Measurements from ENCODE around the gene IGF1. TPM values are rescaled to one million over a fixed set of nuclear protein-coding genes. Genes with fewer than 3 reads are reported as not detected.

The IGF1 gene
- total and polyA plus RNA-seq, 2 experiments from 2014 or later, result not detected

GRCh38 chr12:102471556-102471955 lies 8.8 kb downstream of the IGF1 start:
- H3K4me1 ChIP-seq (ENCODE audit: low read depth), result no peaks in the 10 kb centered on the region
- H3K4me3 ChIP-seq, result no peak overlapping the region
- DNase-seq (ENCODE audit: low read depth in 1 of 2, low spot score in 1 of 2), result no peak
- no peaks in the 10 kb centered on the region for H3K9me3 ChIP-seq (ENCODE audit: low read depth)
- TF ChIP-seq CTCF (IDR thresholded peaks at IDR 0.05; ENCODE audit: low read depth, low read length), result no peak
- no peaks in the 10 kb centered on the region for H3K36me3 ChIP-seq
- H3K27me3 ChIP-seq, result no peaks in the 10 kb centered on the region
- H3K27ac ChIP-seq, result no peak overlapping the region

GRCh38 chr12:102470945-102471344 lies 9.4 kb downstream of the IGF1 start:
- Histone ChIP-seq H3K36me3 (no peaks in the 10 kb centered on the region), H3K9me3 (ENCODE audit: low read depth) (no peaks in the 10 kb centered on the region), H3K4me1 (ENCODE audit: low read depth) (no peaks in the 10 kb centered on the region), H3K4me3 (no peak overlapping the region), H3K27me3 (no peaks in the 10 kb centered on the region), H3K27ac (no peak overlapping the region)
- DNase-seq (ENCODE audit: low read depth in 1 of 2, low spot score in 1 of 2), result no peak
- TF ChIP-seq CTCF (IDR thresholded peaks at IDR 0.05; ENCODE audit: low read depth, low read length), result no peak

GRCh38 chr12:102468261-102468915 lies 12.0 kb downstream of the IGF1 start:
- TF ChIP-seq CTCF (IDR thresholded peaks at IDR 0.05; ENCODE audit: low read depth, low read length), result no peak
- no peak overlapping the region for H3K27ac ChIP-seq
- no peaks in the 10 kb centered on the region for H3K27me3 ChIP-seq
- no peak overlapping the region for H3K4me3 ChIP-seq
- no peak for DNase-seq (ENCODE audit: low read depth in 1 of 2, low spot score in 1 of 2)
- no peaks in the 10 kb centered on the region for H3K36me3 ChIP-seq
- no peaks in the 10 kb centered on the region for H3K9me3 ChIP-seq (ENCODE audit: low read depth)
- no peaks in the 10 kb centered on the region for H3K4me1 ChIP-seq (ENCODE audit: low read depth)

GRCh38 chr12:102465762-102466560 lies 14.4 kb downstream of the IGF1 start:
- Histone ChIP-seq H3K4me1 (ENCODE audit: low read depth) (no peaks in the 10 kb centered on the region), H3K27me3 (no peaks in the 10 kb centered on the region), H3K27ac (no peak overlapping the region), H3K36me3 (no peaks in the 10 kb centered on the region), H3K4me3 (no peak overlapping the region), H3K9me3 (ENCODE audit: low read depth) (no peaks in the 10 kb centered on the region)
- TF ChIP-seq CTCF (IDR thresholded peaks at IDR 0.05; ENCODE audit: low read depth, low read length), result no peak
- no peak for DNase-seq (ENCODE audit: low read depth in 1 of 2, low spot score in 1 of 2)

- H3K9me3 ChIP-seq (ENCODE audit: low read depth), result no peaks in the 10 kb centered on the region
- no peak for DNase-seq (ENCODE audit: low read depth in 1 of 2, low spot score in 1 of 2)
- H3K4me3 ChIP-seq, result no peak overlapping the region
- H3K27me3 ChIP-seq, result no peaks in the 10 kb centered on the region
- no peaks in the 10 kb centered on the region for H3K36me3 ChIP-seq
- H3K27ac ChIP-seq, result no peak overlapping the region
- no peaks in the 10 kb centered on the region for H3K4me1 ChIP-seq (ENCODE audit: low read depth)
- no peak for TF ChIP-seq CTCF (IDR thresholded peaks at IDR 0.05; ENCODE audit: low read depth, low read length)
These were observed 16.6 kb downstream of the IGF1 start for GRCh38 chr12:102463659-102464249.

All from cardiac muscle cell (in vitro differentiated cells and primary cell).